Testis (tissue), 3 donors: ENCODE measurements around the gene SLC9C1. TPM values are rescaled to one million over a fixed set of nuclear protein-coding genes. Genes with fewer than 3 reads are reported as not detected.

Experiments
- DNase-seq: peaks from one replicate; pipeline ENCODE4 v3.0.0-alpha.2; 2019
- H3K27ac ChIP-seq, 2 donors: fragments of 200-600 bp; sonication (generic); one replicate each; pipeline ENCODE4 v1.5.1; 2019
- H3K27me3 ChIP-seq: fragments of 200-600 bp; sonication (generic); one replicate; pipeline ENCODE4 v1.5.1; 2019
- H3K36me3 ChIP-seq: fragments of 200-600 bp; sonication (generic); one replicate; pipeline ENCODE4 v1.5.1; 2017; ENCODE audit warnings: low read depth; ENCODE audit errors: missing control alignments
- H3K4me1 ChIP-seq: fragments of 200-600 bp; sonication (generic); one replicate; pipeline ENCODE4 v1.5.1; 2019
- H3K4me3 ChIP-seq, 2 donors: fragments of 200-600 bp; sonication (generic); one replicate each; pipeline ENCODE4 v1.5.1; 2017 to 2019
- H3K9me3 ChIP-seq: fragments of 200-600 bp; sonication (generic); one replicate; pipeline ENCODE4 v1.5.1; 2017
- CTCF ChIP-seq, 3 experiments: fragments of 450-650 bp in 2 of 3; fragments of 200-600 bp in 1 of 3; sonication (generic) in 1 of 3; IDR thresholded peaks; one replicate each; pipeline ENCODE4 v1.5.1; 2016 to 2019; ENCODE audit warnings: antibody characterized with exemption in 3 of 3, mild to moderate bottlenecking in 2 of 3, moderate library complexity in 1 of 3
- POLR2A ChIP-seq: fragments of 450-650 bp; IDR thresholded peaks from one replicate; pipeline ENCODE4 v1.6.1; 2017; ENCODE audit warnings: antibody characterized with exemption, mild to moderate bottlenecking, moderate library complexity
- WGBS, 2 donors: methylation state at CpG; one replicate each; pipeline ENCODE4 v1.1.5; 2018; 5-methylcytosine and 5-hydroxymethylcytosine counted together
- intact Hi-C: fragments of 100-400 bp; cut with DNase I; formaldehyde crosslinking; loops from one replicate; pipeline ENCODE4 v1.15.1; 2023; ENCODE audit warnings: low total_unique reads
- polyA plus RNA-seq: library from polyadenylated mRNA; stranded (reverse); fragments of 350-450 nt; fragmentation: Illumina TruSeq; extraction: RNeasy Lipid Tissue Mini Kit (QIAGEN cat#74804); gene quantifications from one replicate; pipeline ENCODE4 v1.2.3, GENCODE V29; 2014; ENCODE audit warnings: low read depth, low replicate concordance; ENCODE audit not compliant: insufficient read depth
- total RNA-seq, 2 donors: library from RNA; depleted of rRNA; stranded (reverse); fragments of >200 nt; gene quantifications; one replicate each; pipeline ENCODE4 v1.2.3, GENCODE V29; 2016

The SLC9C1 gene
- total and polyA plus RNA-seq, 3 donors from 2014 or later: 3.0 to 20.0 (median 9.8) TPM

GRCh38 chr3:112333381-112334317 lies 39.6 kb upstream of the SLC9C1 start:
- Histone ChIP-seq H3K9me3 (no peaks in the 10 kb centered on the region), H3K27ac (peak overlapping the region in 1 of 2 donors; percentile 15), H3K4me3 (peak overlapping the region; percentile 36 to 67), H3K36me3 (no peaks in the 10 kb centered on the region), H3K27me3 (no peaks in the 10 kb centered on the region), H3K4me1 (no peaks in the 10 kb centered on the region)
- TF ChIP-seq CTCF (IDR thresholded peaks at IDR 0.05) (no peak), POLR2A (no peak)
- WGBS, 2 donors: 3 to 4% methylated on average over 22 to 23 of the region's 23 CpGs
- peak; percentile 19 for DNase-seq
- intact Hi-C loops: no loop called here

GRCh38 chr3:112333002-112333380 lies 39.0 kb upstream of the SLC9C1 start, which contains the start of gene CD200:
Gene CD200, plus strand, starts transcription at chr3:112333156. Its CDS starts 57 bp downstream, at chr3:112333213.
- Histone ChIP-seq H3K4me3 (peak within 1 kb of the TSS; percentile 36 to 67), H3K4me1 (no peaks in the 10 kb centered on the region), H3K27me3 (no peaks in the 10 kb centered on the region), H3K36me3 (no peaks in the 10 kb centered on the region), H3K27ac (peak within 1 kb of the TSS in 1 of 2 donors; percentile 15), H3K9me3 (no peaks in the 10 kb centered on the region)
- DNase-seq: peak; percentile 69
- WGBS, 2 donors: 1% methylated on average over 28 of the region's 28 CpGs
- intact Hi-C loops: no loop called here
- TF ChIP-seq CTCF (IDR thresholded peaks at IDR 0.05) (no peak), POLR2A (no peak)

GRCh38 chr3:112331851-112332250 lies 37.8 kb upstream of the SLC9C1 start:
- H3K36me3 ChIP-seq: no peaks in the 10 kb centered on the region
- H3K4me3 ChIP-seq: no peak overlapping the region
- H3K4me1 ChIP-seq: no peaks in the 10 kb centered on the region
- H3K27me3 ChIP-seq: no peaks in the 10 kb centered on the region
- DNase-seq: no peak
- no peak overlapping the region for H3K27ac ChIP-seq
- H3K9me3 ChIP-seq: no peaks in the 10 kb centered on the region
- intact Hi-C loops: no loop called here
- WGBS, 2 donors: 38 to 74% methylated on average over 4 of the region's 4 CpGs
- TF ChIP-seq POLR2A (no peak), CTCF (IDR thresholded peaks at IDR 0.05) (no peak)

- DNase-seq: no peak
- 34 to 35% methylated on average over 2 of the region's 2 CpGs for WGBS, 2 donors
- H3K4me3 ChIP-seq: no peak overlapping the region
- no peaks in the 10 kb centered on the region for H3K27me3 ChIP-seq
- H3K27ac ChIP-seq: no peak overlapping the region
- TF ChIP-seq POLR2A (no peak), CTCF (IDR thresholded peaks at IDR 0.05) (peak in 2 of 3 experiments; percentile 16 to 39)
- H3K36me3 ChIP-seq: no peaks in the 10 kb centered on the region
- no peaks in the 10 kb centered on the region for H3K4me1 ChIP-seq
- H3K9me3 ChIP-seq: no peaks in the 10 kb centered on the region
- intact Hi-C loops: no loop called here
Observed at GRCh38 chr3:112327371-112327951, 33.4 kb upstream of the SLC9C1 start.
